NB4 (cell line): ENCODE data around the gene SLC1A1.

Source experiments
- DNase-seq: peaks from one replicate; pipeline ENCODE4 v3.0.0; 2010; ENCODE audit warnings: low read depth
- H3K4me3 ChIP-seq: one replicate; pipeline ENCODE4 v1.5.1; 2011; ENCODE audit warnings: mild to moderate bottlenecking, low read depth, low read length, moderate library complexity
- CTCF ChIP-seq: IDR thresholded peaks from one replicate; pipeline ENCODE4 v1.5.1; 2012; ENCODE audit warnings: low read depth, low read length
- MAX ChIP-seq: IDR thresholded peaks from 2 replicates; pipeline ENCODE4 v1.6.1; 2011; ENCODE audit warnings: low read depth, low read length
- MYC ChIP-seq: IDR thresholded peaks from 2 replicates; pipeline ENCODE4 v1.6.1; 2011; ENCODE audit warnings: low read depth, low read length
- POLR2A ChIP-seq: IDR thresholded peaks from 2 replicates; pipeline ENCODE4 v1.6.1; 2011; ENCODE audit warnings: mild to moderate bottlenecking; ENCODE audit not compliant: insufficient read length; ENCODE audit errors: extremely low read depth

SLC1A1 gene

DNA sequence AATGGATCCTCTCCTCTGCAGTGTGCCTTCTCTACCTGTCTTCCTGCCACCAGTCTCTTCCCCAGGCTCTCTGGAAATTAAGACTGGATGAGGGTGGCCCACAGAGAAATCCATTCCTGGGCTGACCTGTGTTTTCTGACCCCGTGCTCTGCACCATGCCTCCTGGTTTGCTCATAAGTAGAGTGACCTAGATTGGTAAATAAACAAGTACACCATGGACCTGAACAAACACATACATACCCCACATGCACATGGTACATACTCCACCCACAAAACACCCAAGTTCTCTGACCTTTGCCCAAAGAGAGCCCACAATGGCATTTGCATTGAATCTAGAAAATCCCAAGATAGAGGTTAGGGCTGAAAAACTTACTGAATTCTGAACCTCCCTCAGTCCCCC lies 94.4 kb downstream of the SLC1A1 start:
- DNase-seq: no peak
- no peak for TF ChIP-seq MAX
- H3K4me3 ChIP-seq: no peak overlapping the region

DNA sequence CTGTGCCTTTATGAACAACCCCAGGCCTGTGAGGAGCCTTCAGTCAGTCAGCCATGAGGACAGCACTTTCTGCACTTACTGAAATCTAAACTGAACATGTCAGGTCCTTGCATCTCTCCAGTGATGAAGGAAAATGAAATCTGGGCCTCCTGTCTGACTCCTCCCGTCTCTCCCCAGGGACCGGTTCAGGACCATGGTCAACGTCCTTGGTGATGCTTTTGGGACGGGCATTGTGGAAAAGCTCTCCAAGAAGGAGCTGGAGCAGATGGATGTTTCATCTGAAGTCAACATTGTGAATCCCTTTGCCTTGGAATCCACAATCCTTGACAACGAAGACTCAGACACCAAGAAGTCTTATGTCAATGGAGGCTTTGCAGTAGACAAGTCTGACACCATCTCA lies 94.9 kb downstream of the SLC1A1 start:
- H3K4me3 ChIP-seq: no peak overlapping the region
- TF ChIP-seq MAX (no peak), POLR2A (no peak), CTCF (no peak), MYC (no peak)
- peak; percentile 34 for DNase-seq

DNA sequence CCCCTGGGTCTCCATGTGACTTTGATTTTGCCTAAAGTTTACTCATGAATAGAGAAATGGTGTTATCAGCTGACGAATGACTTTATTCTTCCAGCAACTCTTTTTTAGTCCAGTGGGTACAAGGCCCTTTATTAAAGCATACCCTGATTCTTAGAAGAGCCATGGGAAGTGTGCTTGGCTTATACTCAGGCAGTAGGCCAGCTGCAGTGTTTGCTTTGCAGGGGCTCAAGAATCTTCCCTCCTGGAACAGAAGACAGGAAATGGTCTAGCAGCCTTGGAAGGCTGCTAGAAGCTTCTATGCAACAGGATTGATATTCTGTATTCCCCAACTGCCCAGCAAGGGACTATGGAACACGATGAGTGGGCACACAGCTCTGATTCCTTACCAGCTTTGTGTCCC lies 98.5 kb downstream of the SLC1A1 start:
- no peak overlapping the region for H3K4me3 ChIP-seq
- TF ChIP-seq MYC: no peak
- DNase-seq: no peak

DNA sequence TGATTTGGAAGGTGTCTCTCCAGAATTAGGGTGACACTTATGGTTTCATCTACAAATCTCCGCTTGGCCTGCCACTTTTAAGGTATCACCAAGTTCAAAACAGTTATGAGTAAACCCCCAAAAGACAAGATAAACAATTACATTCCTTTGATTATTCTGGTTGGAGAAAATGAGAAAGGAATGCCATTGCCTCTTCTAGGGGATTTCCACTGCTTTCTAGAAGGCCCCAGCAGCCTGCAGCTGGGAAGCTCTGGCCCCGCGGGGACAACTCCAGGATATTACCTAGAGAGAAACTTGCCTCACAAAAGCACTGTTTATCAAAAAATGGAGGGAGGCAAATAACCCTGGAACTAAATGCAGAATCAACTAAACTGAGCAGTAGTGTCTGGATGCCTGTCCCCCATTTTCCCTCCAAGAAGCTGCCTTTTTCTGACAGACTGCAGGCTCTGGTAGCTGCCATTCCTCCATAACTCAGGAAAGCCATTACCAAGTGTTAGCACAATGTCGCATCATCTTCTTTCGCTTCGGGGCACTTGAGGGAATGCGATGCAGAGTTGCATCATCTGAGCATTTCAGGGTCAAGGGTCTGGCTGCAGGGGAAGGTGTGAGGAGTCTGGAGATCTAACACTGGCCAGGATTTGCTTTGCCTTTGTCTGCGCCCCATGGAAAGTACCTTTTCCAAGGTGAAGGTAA lies 100.3 kb downstream of the SLC1A1 start:
- no peak overlapping the region for H3K4me3 ChIP-seq
- TF ChIP-seq MYC (no peak), CTCF (no peak), MAX (no peak), POLR2A (no peak)
- DNase-seq: no peak

- no peak for DNase-seq
- H3K4me3 ChIP-seq: no peak overlapping the region
- TF ChIP-seq CTCF (no peak), MAX (no peak), MYC (no peak), POLR2A (no peak)
Measured at GRCh38 chr9:4591123-4591500, 100.8 kb downstream of the SLC1A1 start.

- TF ChIP-seq MAX (peak; percentile 69), MYC (peak; percentile 84), CTCF (no peak), POLR2A (no peak)
- DNase-seq: peak; percentile 53
- no peak overlapping the region for H3K4me3 ChIP-seq
Measured at GRCh38 chr9:4592295-4592694, 102.0 kb downstream of the SLC1A1 start.

DNA sequence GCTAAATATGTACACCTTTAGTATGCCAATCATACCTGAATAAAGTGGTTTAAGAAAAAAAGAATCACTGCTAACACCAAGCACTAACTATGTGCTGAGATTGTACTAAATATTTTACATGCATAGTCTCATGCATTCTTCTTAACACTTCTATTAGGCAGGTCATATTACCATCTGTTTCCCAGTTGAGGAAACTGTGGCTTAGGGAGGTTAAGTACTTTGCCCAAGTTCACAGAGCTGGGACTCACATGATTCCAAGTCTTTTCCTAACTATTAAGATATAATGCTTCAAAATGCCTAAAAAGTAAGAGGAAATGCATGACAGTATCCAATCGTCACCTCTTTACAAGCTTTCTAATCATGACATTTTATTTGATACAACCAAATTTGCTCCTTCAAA lies 102.6 kb downstream of the SLC1A1 start:
- DNase-seq: no peak
- no peak overlapping the region for H3K4me3 ChIP-seq
- TF ChIP-seq MYC: no peak
- no peak for TF ChIP-seq POLR2A
- TF ChIP-seq MAX: no peak
